ENCODE results near the gene ARHGEF40.
A peak's percentile ranks its signal among the peaks of the same experiment; 100 is the strongest.

Gene ARHGEF40

DNA sequence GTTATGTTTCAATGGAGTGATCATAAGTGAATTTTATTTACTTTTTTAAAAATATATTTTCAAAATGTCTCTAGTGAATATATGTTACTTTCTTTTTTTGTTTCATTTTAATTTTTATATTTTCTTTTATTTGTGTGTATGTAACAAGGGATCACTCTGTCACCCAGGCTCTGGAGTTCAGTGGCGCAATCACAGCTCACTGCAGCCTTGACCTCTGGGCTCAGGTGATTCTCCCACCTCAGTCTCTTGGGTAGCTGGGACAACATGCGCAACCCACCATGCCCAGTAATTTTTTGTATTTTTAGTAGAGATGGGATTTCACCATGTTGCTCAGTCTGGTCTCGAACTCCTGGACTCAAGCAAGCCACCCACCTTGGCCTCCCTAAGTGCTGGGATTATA, 48.8 kb downstream of the ARHGEF40 start:
- POLR2A ChIA-PET, result no interaction called here
- DNase-seq (ENCODE audit: extremely low spot score), result no peak
- TF ChIP-seq SUZ12 (IDR thresholded peaks at IDR 0.05), result no peak
- TF ChIP-seq ARNT (IDR thresholded peaks at IDR 0.05), result no peak
- no peak for TF ChIP-seq NFRKB (IDR thresholded peaks at IDR 0.05)
- no peak for TF ChIP-seq L3MBTL2 (conservative IDR thresholded peaks at IDR 0.05)
- TF ChIP-seq TARDBP (IDR thresholded peaks at IDR 0.05), result no peak
- no peak for TF ChIP-seq LEF1 (IDR thresholded peaks at IDR 0.05; ENCODE audit: borderline replicate concordance)
- no peak for TF ChIP-seq HDGF (IDR thresholded peaks at IDR 0.05; ENCODE audit: borderline replicate concordance)
- no peak for TF ChIP-seq FOXA1 (IDR thresholded peaks at IDR 0.05)
- no peak for TF ChIP-seq CTBP1 (IDR thresholded peaks at IDR 0.05; ENCODE audit: borderline replicate concordance)
- no peak for TF ChIP-seq FOXM1 (IDR thresholded peaks at IDR 0.05; ENCODE audit: borderline replicate concordance)
- TF ChIP-seq SP1 (IDR thresholded peaks at IDR 0.05), result no peak
- TF ChIP-seq ZNF384 (IDR thresholded peaks at IDR 0.05), result no peak
- TF ChIP-seq, protein P1, sequence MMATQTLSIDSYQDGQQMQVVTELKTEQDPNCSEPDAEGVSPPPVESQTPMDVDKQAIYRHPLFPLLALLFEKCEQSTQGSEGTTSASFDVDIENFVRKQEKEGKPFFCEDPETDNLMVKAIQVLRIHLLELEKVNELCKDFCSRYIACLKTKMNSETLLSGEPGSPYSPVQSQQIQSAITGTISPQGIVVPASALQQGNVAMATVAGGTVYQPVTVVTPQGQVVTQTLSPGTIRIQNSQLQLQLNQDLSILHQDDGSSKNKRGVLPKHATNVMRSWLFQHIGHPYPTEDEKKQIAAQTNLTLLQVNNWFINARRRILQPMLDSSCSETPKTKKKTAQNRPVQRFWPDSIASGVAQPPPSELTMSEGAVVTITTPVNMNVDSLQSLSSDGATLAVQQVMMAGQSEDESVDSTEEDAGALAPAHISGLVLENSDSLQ (IDR thresholded peaks at IDR 0.05), result no peak
- CTCF ChIA-PET, result interaction anchor here (0.9 kb wide), 1 partner anchor 28 kb away, joined by 3 read pairs; no protein-coding TSS in a partner anchor

DNA sequence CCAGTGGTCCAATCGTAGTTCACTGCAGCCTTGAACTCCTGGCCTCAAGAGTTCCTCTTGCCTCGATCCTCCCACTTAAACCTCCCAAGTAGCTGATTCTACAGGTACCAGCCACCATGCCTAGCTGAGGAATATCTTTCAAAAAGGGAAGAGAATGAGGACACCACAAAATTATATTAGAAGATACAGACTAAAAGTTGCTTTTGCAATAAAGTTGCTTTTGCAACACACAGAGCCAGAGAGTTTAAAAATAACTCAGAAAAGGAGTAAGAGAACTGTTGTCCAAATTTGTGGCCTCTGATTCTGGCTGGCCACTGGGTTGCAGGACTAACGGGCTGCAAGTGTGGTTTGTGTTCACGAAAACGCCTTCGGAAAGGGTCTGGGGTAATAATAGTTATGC, 50.6 kb downstream of the ARHGEF40 start:
- DNase-seq (ENCODE audit: extremely low spot score), result no peak
- ChIA-PET CTCF (no interaction called here), POLR2A (no interaction called here)
- TF ChIP-seq HDGF (IDR thresholded peaks at IDR 0.05; ENCODE audit: borderline replicate concordance) (no peak), NFRKB (IDR thresholded peaks at IDR 0.05) (no peak), FOXM1 (IDR thresholded peaks at IDR 0.05; ENCODE audit: borderline replicate concordance) (no peak)
- TF ChIP-seq, protein P1 (IDR thresholded peaks at IDR 0.05), result no peak

DNA sequence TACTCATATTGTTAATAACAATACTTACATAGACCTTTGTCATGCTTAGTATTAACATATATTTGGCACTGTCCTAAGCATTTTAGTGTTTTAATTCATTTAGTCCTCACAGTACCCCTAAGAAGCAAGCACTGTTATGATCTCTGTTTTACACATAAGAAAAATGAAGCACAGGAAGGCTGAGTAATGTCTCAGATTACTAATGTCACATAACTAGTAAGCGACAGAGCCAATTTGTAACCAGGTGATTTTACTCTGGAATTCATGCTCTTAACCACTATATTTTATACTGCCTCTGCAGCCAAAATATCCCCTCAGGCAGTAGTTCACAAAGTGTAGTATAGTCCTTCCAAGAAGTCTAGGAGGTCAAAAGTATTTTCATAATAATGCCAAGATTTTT, 51.0 kb downstream of the ARHGEF40 start:
- no peak for DNase-seq (ENCODE audit: extremely low spot score)
- TF ChIP-seq ELF4 (IDR thresholded peaks at IDR 0.05), result no peak
- no peak for TF ChIP-seq ARNT (IDR thresholded peaks at IDR 0.05)
- TF ChIP-seq TARDBP (IDR thresholded peaks at IDR 0.05), result no peak
- TF ChIP-seq HDGF (IDR thresholded peaks at IDR 0.05; ENCODE audit: borderline replicate concordance), result no peak
- no peak for TF ChIP-seq SP1 (IDR thresholded peaks at IDR 0.05)
- no peak for TF ChIP-seq CTBP1 (IDR thresholded peaks at IDR 0.05; ENCODE audit: borderline replicate concordance)
- TF ChIP-seq ZNF384 (IDR thresholded peaks at IDR 0.05), result no peak
- no peak for TF ChIP-seq FOXM1 (IDR thresholded peaks at IDR 0.05; ENCODE audit: borderline replicate concordance)
- TF ChIP-seq, protein P1 (IDR thresholded peaks at IDR 0.05), result no peak
- no peak for TF ChIP-seq FOXA1 (IDR thresholded peaks at IDR 0.05)
- TF ChIP-seq FOXK2 (IDR thresholded peaks at IDR 0.05), result no peak
- TF ChIP-seq LEF1 (IDR thresholded peaks at IDR 0.05; ENCODE audit: borderline replicate concordance), result no peak
- TF ChIP-seq BHLHE40 (IDR thresholded peaks at IDR 0.05; ENCODE audit: borderline replicate concordance), result no peak
- no peak for TF ChIP-seq SUZ12 (IDR thresholded peaks at IDR 0.05)
- TF ChIP-seq NFRKB (IDR thresholded peaks at IDR 0.05), result no peak
- CTCF ChIA-PET, result no interaction called here
- POLR2A ChIA-PET, result no interaction called here

DNA sequence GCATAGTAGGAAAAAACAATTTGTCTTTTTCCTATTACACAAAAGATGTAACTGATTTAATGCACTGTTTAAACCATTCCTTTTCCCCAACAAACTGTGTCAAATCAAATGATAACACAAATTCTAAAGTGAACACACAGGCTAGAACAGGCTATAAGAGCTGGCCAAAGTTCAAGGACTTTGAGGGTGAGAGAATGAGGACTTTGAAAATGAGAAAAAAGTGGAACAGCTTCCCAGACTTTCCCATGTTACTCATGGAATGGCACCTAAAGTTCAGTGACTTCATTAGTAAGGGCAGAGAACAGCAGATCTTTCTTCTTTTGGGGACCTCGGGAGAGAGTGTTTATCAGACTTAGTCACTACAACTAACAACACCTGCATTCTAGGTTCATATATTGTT, 53.3 kb downstream of the ARHGEF40 start:
- POLR2A ChIA-PET, result interaction anchor here (2.0 kb wide), 1 partner anchor 52 kb away, joined by 6 read pairs; no protein-coding TSS in a partner anchor

DNA sequence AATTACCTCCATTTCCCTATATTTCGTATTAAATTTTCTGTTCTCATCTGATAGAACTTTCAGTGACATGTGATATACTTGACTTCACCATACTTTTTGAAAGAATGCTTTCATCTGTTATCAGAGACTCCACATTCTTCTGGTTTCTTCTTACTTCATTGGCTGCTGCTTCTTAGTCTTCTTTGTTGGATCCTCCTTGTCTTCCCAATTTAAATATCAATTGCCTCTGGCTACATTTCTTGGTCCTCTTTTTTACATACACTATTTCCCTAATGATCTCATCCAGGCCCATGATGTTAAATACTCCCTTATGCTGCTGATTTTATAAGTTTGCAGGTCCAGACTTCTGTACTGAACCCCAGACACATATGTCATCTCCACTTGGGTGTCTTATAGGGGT, 63.8 kb downstream of the ARHGEF40 start:
- no peak for DNase-seq (ENCODE audit: extremely low spot score)
- ChIA-PET POLR2A (no interaction called here), CTCF (no interaction called here)
- TF ChIP-seq BHLHE40 (IDR thresholded peaks at IDR 0.05; ENCODE audit: borderline replicate concordance), result no peak
- no peak for TF ChIP-seq HDGF (IDR thresholded peaks at IDR 0.05; ENCODE audit: borderline replicate concordance)
- no peak for TF ChIP-seq SP1 (IDR thresholded peaks at IDR 0.05)
- no peak for TF ChIP-seq ELF4 (IDR thresholded peaks at IDR 0.05)
- no peak for TF ChIP-seq FOXM1 (IDR thresholded peaks at IDR 0.05; ENCODE audit: borderline replicate concordance)

More for the DNA sequence above, 53.3 kb downstream of the ARHGEF40 start:
- TF ChIP-seq HDGF (IDR thresholded peaks at IDR 0.05; ENCODE audit: borderline replicate concordance) (no peak), SP1 (IDR thresholded peaks at IDR 0.05) (no peak), TARDBP (IDR thresholded peaks at IDR 0.05) (no peak), BHLHE40 (IDR thresholded peaks at IDR 0.05; ENCODE audit: borderline replicate concordance) (no peak), L3MBTL2 (conservative IDR thresholded peaks at IDR 0.05) (no peak), SUZ12 (IDR thresholded peaks at IDR 0.05) (no peak), LEF1 (IDR thresholded peaks at IDR 0.05; ENCODE audit: borderline replicate concordance) (no peak), FOXK2 (IDR thresholded peaks at IDR 0.05) (no peak), ZNF384 (IDR thresholded peaks at IDR 0.05) (no peak), FOXA1 (IDR thresholded peaks at IDR 0.05) (no peak), CTBP1 (IDR thresholded peaks at IDR 0.05; ENCODE audit: borderline replicate concordance) (no peak)
- TF ChIP-seq, protein P1 (IDR thresholded peaks at IDR 0.05), result no peak
- CTCF ChIA-PET, result interaction anchor here (1.1 kb wide), 1 partner anchor 19 kb away, joined by 4 read pairs; no protein-coding TSS in a partner anchor
- DNase-seq (ENCODE audit: extremely low spot score), result no peak

DNA sequence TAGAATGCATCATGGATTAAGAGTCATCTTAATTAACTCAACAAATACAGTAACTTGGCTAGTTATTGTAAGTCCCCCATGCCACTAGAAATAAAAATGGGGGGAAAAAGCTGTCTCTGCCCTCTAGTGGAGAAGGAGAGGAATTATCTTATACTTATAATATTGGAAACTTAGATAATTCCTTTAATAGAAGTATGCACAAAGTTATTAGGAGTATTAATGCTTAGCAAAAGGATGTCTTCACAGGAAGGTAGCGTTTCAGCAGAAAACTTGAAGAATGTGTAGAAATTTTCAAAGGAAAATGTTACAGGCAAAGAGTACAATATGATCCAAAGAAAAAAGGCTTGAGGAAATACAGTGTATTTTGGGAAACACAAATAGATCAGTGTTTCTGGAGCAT, 65.9 kb downstream of the ARHGEF40 start:
- TF ChIP-seq FOXA1 (IDR thresholded peaks at IDR 0.05) (no peak), FOXK2 (IDR thresholded peaks at IDR 0.05) (no peak), ZNF384 (IDR thresholded peaks at IDR 0.05) (no peak), FOXM1 (IDR thresholded peaks at IDR 0.05; ENCODE audit: borderline replicate concordance) (no peak), SP1 (IDR thresholded peaks at IDR 0.05) (no peak), HDGF (IDR thresholded peaks at IDR 0.05; ENCODE audit: borderline replicate concordance) (no peak), ELF4 (IDR thresholded peaks at IDR 0.05) (no peak), BHLHE40 (IDR thresholded peaks at IDR 0.05; ENCODE audit: borderline replicate concordance) (no peak), NFRKB (IDR thresholded peaks at IDR 0.05) (no peak)
- ChIA-PET POLR2A (no interaction called here), CTCF (interaction anchor here (0.9 to 1.2 kb wide), 7 partner anchors 10 to 121 kb away, joined by 3 to 5 read pairs (median 3); no protein-coding TSS in a partner anchor)
- DNase-seq (ENCODE audit: extremely low spot score), result peak; percentile 26
